Left ventricle myocardium inferior (tissue), 1 donor: ENCODE measurements around the gene ATXN1. TPM values are rescaled to one million over a fixed set of nuclear protein-coding genes. Genes with fewer than 3 reads are reported as not detected.

Experiments
- DNase-seq: peaks from one replicate; pipeline ENCODE4 v3.0.0-alpha.2; 2020
- H3K27ac ChIP-seq: fragments of 200-600 bp; replicated peaks from 2 replicates; pipeline ENCODE4 v1.8.0; 2021
- H3K27me3 ChIP-seq: fragments of 200-600 bp; 2 replicates; pipeline ENCODE4 v1.8.0; 2021; ENCODE audit warnings: low read depth
- H3K36me3 ChIP-seq: fragments of 200-600 bp; 2 replicates; pipeline ENCODE4 v1.8.0; 2021
- H3K4me1 ChIP-seq: fragments of 200-600 bp; 2 replicates; pipeline ENCODE4 v1.8.0; 2021
- H3K4me3 ChIP-seq: fragments of 200-600 bp; 2 replicates; pipeline ENCODE4 v1.8.0; 2021; ENCODE audit warnings: mild to moderate bottlenecking, moderate library complexity
- H3K9me3 ChIP-seq: fragments of 200-600 bp; replicated peaks from 2 replicates; pipeline ENCODE4 v1.8.0; 2021
- intact Hi-C: fragments of 100-400 bp; cut with micrococcal nuclease; formaldehyde crosslinking; loops from one replicate; pipeline ENCODE4 v1.11.0; 2022
- total RNA-seq: library from RNA; stranded (reverse); fragmentation: NEBNext Ultra II Directional; extraction: Animal tissue kit (Norgen Biotek cat#: 25700); gene quantifications from one replicate; pipeline ENCODE4 v1.2.1, GENCODE V29; 2021
- TF ChIP-seq, protein P1 (sequence below): fragments of 200-600 bp; IDR thresholded peaks from 2 replicates; pipeline ENCODE4 v1.8.0; 2021; ENCODE audit warnings: antibody characterized with exemption, mild to moderate bottlenecking, borderline replicate concordance
- donor health status: DM: no; HTN: yes; CAD: no; lungs with severe emphysema.

The ATXN1 gene
- total RNA-seq, 1 donor from 2014 or later = 41.5 TPM

DNA sequence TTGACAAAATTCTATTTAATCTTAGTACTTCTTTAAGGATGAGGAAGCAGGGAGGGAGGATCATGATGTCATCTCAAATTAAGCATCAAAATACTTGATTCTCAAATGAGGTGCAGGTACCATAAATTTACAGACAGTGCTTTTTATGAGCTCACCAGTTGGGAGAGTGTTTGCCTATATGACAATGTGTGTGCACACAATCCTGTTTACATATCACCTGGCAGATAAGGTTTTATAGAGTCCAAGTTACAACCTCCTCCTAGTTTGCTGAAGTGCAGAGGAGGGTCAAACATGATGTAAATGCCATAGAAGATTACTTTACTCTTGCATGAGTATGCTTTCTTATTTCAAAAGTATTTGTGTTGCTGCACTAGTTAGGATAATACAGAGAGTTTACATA is 6.4 kb downstream of the ATXN1 start:
- Histone ChIP-seq H3K4me3 (no peak overlapping the region), H3K4me1 (peaks cover 100% of the 10 kb centered on the region), H3K27me3 (no peaks in the 10 kb centered on the region), H3K27ac (peak overlapping the region; percentile 50), H3K9me3 (no peaks in the 10 kb centered on the region), H3K36me3 (no peaks in the 10 kb centered on the region)
- DNase-seq = no peak
- TF ChIP-seq, protein P1, sequence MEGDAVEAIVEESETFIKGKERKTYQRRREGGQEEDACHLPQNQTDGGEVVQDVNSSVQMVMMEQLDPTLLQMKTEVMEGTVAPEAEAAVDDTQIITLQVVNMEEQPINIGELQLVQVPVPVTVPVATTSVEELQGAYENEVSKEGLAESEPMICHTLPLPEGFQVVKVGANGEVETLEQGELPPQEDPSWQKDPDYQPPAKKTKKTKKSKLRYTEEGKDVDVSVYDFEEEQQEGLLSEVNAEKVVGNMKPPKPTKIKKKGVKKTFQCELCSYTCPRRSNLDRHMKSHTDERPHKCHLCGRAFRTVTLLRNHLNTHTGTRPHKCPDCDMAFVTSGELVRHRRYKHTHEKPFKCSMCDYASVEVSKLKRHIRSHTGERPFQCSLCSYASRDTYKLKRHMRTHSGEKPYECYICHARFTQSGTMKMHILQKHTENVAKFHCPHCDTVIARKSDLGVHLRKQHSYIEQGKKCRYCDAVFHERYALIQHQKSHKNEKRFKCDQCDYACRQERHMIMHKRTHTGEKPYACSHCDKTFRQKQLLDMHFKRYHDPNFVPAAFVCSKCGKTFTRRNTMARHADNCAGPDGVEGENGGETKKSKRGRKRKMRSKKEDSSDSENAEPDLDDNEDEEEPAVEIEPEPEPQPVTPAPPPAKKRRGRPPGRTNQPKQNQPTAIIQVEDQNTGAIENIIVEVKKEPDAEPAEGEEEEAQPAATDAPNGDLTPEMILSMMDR = no peak
- intact Hi-C loops = no loop called here

DNA sequence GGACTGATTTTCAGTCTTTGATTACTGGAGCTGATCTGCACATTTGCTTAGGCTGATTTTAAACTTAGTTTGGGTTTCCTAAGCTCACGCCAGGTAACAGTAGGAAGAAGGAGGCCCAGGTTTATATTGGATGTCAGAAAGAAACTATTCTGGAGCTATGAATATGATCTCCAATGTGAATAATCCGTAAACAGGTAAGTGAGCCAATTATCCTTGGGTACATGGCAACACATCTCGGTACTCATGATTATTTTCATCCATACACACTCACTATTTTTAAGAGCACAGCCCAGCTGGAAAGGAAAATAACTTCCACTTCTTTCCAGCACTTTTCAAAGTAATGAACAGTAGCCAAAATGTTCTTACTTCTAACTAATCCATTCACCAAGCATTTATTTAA is 7.0 kb downstream of the ATXN1 start:
- intact Hi-C loops = no loop called here
- H3K27ac ChIP-seq = peak overlapping the region; percentile 50
- no peaks in the 10 kb centered on the region for H3K9me3 ChIP-seq
- TF ChIP-seq, protein P1 = no peak
- no peak for DNase-seq
- no peaks in the 10 kb centered on the region for H3K36me3 ChIP-seq
- H3K4me1 ChIP-seq = peaks cover 100% of the 10 kb centered on the region
- H3K27me3 ChIP-seq = no peaks in the 10 kb centered on the region
- no peak overlapping the region for H3K4me3 ChIP-seq

- peaks cover 94% of the 10 kb centered on the region for H3K4me1 ChIP-seq
- intact Hi-C loops = no loop called here
- H3K9me3 ChIP-seq = no peaks in the 10 kb centered on the region
- TF ChIP-seq, protein P1 = no peak
- DNase-seq = no peak
- no peaks in the 10 kb centered on the region for H3K27me3 ChIP-seq
- no peaks in the 10 kb centered on the region for H3K36me3 ChIP-seq
- no peak overlapping the region for H3K27ac ChIP-seq
- H3K4me3 ChIP-seq = no peak overlapping the region
Observed at GRCh38 chr6:16753341-16753740, 7.9 kb downstream of the ATXN1 start.

GRCh38 chr6:16752206-16752866 is 8.9 kb downstream of the ATXN1 start:
- Histone ChIP-seq H3K36me3 (no peaks in the 10 kb centered on the region), H3K9me3 (no peaks in the 10 kb centered on the region), H3K4me1 (peaks cover 94% of the 10 kb centered on the region), H3K27ac (no peak overlapping the region), H3K4me3 (no peak overlapping the region), H3K27me3 (no peaks in the 10 kb centered on the region)
- intact Hi-C loops = no loop called here
- no peak for DNase-seq
- TF ChIP-seq, protein P1 = no peak

GRCh38 chr6:16751251-16751946 is 9.9 kb downstream of the ATXN1 start:
- DNase-seq = no peak
- no peaks in the 10 kb centered on the region for H3K9me3 ChIP-seq
- H3K36me3 ChIP-seq = no peaks in the 10 kb centered on the region
- TF ChIP-seq, protein P1 = no peak
- H3K4me1 ChIP-seq = peaks cover 94% of the 10 kb centered on the region
- no peaks in the 10 kb centered on the region for H3K27me3 ChIP-seq
- H3K27ac ChIP-seq = no peak overlapping the region
- intact Hi-C loops = no loop called here
- H3K4me3 ChIP-seq = no peak overlapping the region
